Stimulated activated naive CD8-positive, alpha-beta T cell treated with anti-CD3 and anti-CD28 coated beads, Interleukin-15, Interleukin-2, amounts not matched to agents 100 U/mL and 50 U/mL, for 24 hours (primary cell): Measurements from ENCODE around the gene LMNTD2.

ENCODE experiments used
- ATAC-seq: fragments of 150-1000 bp; cut with Tn5 transposase; one replicate; pipeline ENCODE4 v1.10.0; 2021
- DNase-seq: peaks from one replicate; pipeline ENCODE4 v3.0.0; 2021

Gene LMNTD2

DNA sequence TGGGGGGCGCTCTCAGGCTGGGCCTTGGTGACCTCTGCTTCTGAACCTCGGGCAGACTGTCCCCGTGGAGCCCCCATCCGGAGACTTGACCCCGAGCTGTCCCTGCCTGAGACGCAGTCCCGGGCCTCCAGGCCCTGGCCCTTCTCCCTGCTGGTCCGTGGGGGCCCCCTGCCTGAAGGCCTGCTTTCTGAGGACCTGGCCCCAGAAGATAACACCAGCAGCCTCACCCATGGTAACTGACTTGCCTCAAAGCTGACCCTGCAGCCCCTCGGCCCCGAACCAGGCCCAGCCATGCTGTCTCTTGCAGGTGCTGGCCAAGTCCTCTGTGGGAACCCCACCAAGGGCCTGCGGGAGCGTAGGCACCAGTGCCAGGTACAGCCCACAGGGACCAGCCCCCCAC lies 8.9 kb downstream of the LMNTD2 start:
- no peak for DNase-seq
- no peak for ATAC-seq

GRCh38 chr11:551131-551530 lies 9.4 kb downstream of the LMNTD2 start:
- DNase-seq = no peak
- ATAC-seq = no peak

- ATAC-seq = no peak
- DNase-seq = no peak
Observed at GRCh38 chr11:550746-551085, 9.8 kb downstream of the LMNTD2 start.

- ATAC-seq (no peak), DNase-seq (no peak)
Observed at GRCh38 chr11:550021-550745, 10.4 kb downstream of the LMNTD2 start.

- DNase-seq = no peak
- no peak for ATAC-seq
Observed at GRCh38 chr11:548700-549603, 11.6 kb downstream of the LMNTD2 start.

GRCh38 chr11:545171-545570 lies 15.4 kb downstream of the LMNTD2 start:
- DNase-seq = no peak
- ATAC-seq = no peak

DNA sequence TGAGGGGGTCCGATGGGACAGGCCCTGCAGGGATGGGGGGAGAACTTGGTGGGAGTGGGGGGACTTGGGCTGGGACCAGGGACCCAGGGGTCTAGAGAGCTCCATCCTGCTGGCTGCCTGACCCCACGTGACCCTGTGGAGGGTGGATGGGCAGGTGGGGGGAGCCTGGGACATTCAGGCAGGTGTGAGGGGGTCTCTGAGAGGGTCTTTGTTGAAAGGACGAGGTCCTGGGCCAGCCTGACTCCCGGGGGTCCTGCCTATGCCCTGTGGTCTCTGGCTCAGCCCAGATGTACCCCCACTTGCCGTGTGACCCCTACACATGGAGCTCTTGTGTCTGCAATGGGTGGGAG lies 15.7 kb downstream of the LMNTD2 start:
- DNase-seq (no peak), ATAC-seq (no peak)

- no peak for DNase-seq
- no peak for ATAC-seq
Observed at GRCh38 chr11:541433-541885, 19.1 kb downstream of the LMNTD2 start.

DNA sequence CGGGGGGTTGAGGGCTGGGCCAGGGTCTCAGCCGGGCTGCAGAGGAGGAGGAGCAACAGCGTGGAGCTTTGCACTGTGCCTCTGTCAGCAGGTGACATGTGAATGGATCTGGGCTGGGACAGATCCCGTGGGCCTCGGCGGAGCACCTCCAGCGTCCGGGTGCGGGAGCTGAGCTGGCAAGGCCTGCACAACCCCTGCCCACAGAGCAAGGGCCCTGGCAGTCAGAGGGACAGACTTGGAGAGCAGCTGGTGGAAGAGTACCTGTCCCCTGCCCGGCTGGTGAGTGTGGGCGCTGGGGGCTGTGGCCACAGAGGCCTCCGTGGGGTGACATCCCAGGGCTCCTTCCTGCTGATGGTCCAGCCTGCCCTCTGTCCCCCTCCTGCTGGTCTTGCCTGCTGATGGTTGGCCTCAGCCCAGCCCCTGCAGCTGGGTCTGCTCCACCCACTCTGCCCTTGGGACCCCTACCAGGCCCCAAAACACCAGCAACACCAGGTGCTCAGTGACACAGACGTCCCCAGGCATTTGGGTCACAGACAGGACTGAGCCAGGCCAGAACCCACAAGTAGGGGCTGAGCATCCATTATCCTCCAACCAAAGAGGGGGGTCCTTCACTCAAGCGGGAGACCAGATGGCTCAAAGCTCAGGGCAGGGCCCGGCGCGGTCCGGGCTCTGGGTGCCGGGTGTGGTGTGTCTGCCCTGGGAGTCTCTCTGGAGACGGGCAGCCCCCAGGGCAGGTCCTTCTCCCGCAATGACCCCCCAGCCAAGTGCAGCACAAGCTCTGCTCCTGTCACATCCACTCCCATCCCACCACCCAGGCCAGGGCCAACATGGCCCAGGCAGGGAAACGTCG lies 19.7 kb downstream of the LMNTD2 start:
- no peak for ATAC-seq
- DNase-seq = no peak

DNA sequence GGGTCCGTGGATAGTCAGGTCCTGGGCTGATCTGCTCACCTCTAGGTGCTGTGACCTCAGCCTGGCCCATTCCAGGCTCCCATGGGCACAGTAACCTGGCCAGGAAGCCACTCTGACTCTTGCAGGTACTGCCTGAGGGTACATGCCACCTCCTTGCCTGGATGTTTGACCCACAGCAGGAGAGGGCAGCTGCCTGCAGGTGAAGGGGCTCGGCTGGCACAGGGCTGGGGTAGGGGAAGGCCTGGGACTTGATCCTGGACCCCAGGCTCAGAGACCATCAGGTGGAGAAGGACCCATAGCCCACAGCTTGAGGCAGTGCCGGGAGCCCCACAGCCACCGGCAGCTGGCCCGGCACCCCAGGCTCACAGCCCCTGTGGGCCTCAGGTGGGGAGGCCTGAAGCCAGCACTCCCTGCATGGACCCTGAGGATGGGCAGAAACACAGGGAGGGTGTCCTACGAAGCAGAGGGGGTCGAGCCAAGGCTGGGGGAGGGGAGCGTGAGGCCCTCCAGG lies 20.5 kb downstream of the LMNTD2 start:
- ATAC-seq (no peak), DNase-seq (no peak)

GRCh38 chr11:538431-539051 lies 22.0 kb downstream of the LMNTD2 start:
- DNase-seq (no peak), ATAC-seq (no peak)

- DNase-seq (no peak), ATAC-seq (no peak)
Observed at GRCh38 chr11:537622-538430, 22.7 kb downstream of the LMNTD2 start.

GRCh38 chr11:536841-537621 lies 23.5 kb downstream of the LMNTD2 start, which contains the start of gene LRRC56:
Gene LRRC56, plus strand, starts transcription at chr11:537527. Its CDS starts 3,158 bp downstream, at chr11:540685.
- DNase-seq (peak; percentile 94), ATAC-seq (peak; percentile 45)

- peak; percentile 90 for ATAC-seq
- DNase-seq = peak; percentile 98
Observed at GRCh38 chr11:535519-536454, 24.8 kb downstream of the LMNTD2 start, which contains the start of gene HRAS. Gene HRAS, minus strand, starts transcription at chr11:535576.

GRCh38 chr11:535210-535518 lies 25.4 kb downstream of the LMNTD2 start:
- peak; percentile 3 for ATAC-seq
- no peak for DNase-seq

GRCh38 chr11:534396-535209 lies 25.9 kb downstream of the LMNTD2 start:
- no peak for ATAC-seq
- peak; percentile 48 for DNase-seq

DNA sequence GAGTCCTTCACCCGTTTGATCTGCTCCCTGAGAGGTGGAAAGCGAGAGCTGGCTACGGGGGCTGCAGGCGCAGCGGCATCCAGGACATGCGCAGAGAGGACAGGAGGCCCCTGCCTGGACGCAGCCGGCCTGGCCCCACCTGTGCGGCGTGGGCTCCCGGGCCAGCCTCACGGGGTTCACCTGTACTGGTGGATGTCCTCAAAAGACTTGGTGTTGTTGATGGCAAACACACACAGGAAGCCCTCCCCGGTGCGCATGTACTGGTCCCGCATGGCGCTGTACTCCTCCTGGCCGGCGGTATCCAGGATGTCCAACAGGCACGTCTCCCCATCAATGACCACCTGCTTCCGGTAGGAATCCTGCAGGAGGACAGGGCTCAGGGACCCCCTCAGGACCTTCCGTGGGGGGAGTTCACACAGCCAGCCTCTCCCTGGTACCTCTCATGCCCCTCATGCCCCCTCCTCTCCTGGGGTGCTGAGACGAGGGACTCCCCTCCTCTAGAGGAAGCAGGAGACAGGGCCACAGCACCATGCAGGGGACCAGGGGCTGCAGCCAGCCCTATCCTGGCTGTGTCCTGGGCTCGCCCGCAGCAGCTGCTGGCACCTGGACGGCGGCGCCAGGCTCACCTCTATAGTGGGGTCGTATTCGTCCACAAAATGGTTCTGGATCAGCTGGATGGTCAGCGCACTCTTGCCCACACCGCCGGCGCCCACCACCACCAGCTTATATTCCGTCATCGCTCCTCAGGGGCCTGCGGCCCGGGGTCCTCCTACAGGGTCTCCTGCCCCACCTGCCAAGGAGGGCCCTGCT lies 26.7 kb downstream of the LMNTD2 start:
- DNase-seq (no peak), ATAC-seq (no peak)
